Smooth muscle cell of bladder (primary cell): ENCODE data around the gene EFHC1. TPM values are rescaled to one million over a fixed set of nuclear protein-coding genes. Genes with fewer than 3 reads are reported as not detected.

Source experiments
- total RNA-seq: library from RNA; depleted of rRNA; stranded (reverse); fragments of >200 nt; gene quantifications from 2 replicates; pipeline ENCODE4 v1.2.3, GENCODE V29; 2014

EFHC1 gene
- total RNA-seq, result 15.8 and 18.2 TPM in 2 replicates

GRCh38 chr6:52419809-52420667, at the start of gene EFHC1:
Gene EFHC1, plus strand, starts transcription at chr6:52420342. Its CDS starts 69 bp downstream, at chr6:52420411.

Other genes with a start within 250 kb of the EFHC1 start
- gene IL17A, start 234.0 kb upstream of the EFHC1 start, total RNA-seq, result not detected in 2 replicates
- not detected in 2 replicates for gene IL17F, start 175.8 kb upstream of the EFHC1 start, total RNA-seq
- 14.1 and 14.5 TPM in 2 replicates for gene MCM3, start 135.6 kb upstream of the EFHC1 start, total RNA-seq
- gene PAQR8, start 58.2 kb upstream of the EFHC1 start, total RNA-seq, result 1.4 and 2.1 TPM in 2 replicates
- 32.4 and 63.3 TPM in 2 replicates for gene TRAM2, start 156.7 kb downstream of the EFHC1 start, total RNA-seq